Loucy (cell line): Measurements from ENCODE around the gene STXBP6.

Experiments used
- H2AFZ ChIP-seq: fragments of 200-600 bp; sonication (generic); 2 replicates; pipeline ENCODE4 v1.6.0; 2016; ENCODE audit warnings: antibody characterized with exemption, mild to moderate bottlenecking, low read length, moderate library complexity
- H3F3A ChIP-seq: fragments of 200-600 bp; 2 replicates; pipeline ENCODE4 v1.6.0; 2016; ENCODE audit warnings: antibody characterized with exemption, low read depth, mild to moderate bottlenecking
- H3K27me3 ChIP-seq: fragments of 200-600 bp; sonication (generic); 2 replicates; pipeline ENCODE4 v1.6.1; 2014; ENCODE audit warnings: low read length, mild to moderate bottlenecking; ENCODE audit not compliant: insufficient read depth, poor library complexity, severe bottlenecking
- H3K36me3 ChIP-seq: fragments of 200-600 bp; sonication (generic); 2 replicates; pipeline ENCODE4 v1.6.1; 2016; ENCODE audit warnings: low read length; ENCODE audit not compliant: insufficient read depth
- H3K4me1 ChIP-seq: fragments of 200-600 bp; sonication (generic); 2 replicates; pipeline ENCODE4 v1.5.1; 2014; ENCODE audit warnings: low read length, mild to moderate bottlenecking; ENCODE audit not compliant: insufficient read depth, poor library complexity, severe bottlenecking
- H3K4me2 ChIP-seq: fragments of 200-600 bp; sonication (generic); 2 replicates; pipeline ENCODE4 v1.6.0; 2014; ENCODE audit warnings: antibody characterized with exemption, low read length, low read depth, mild to moderate bottlenecking; ENCODE audit not compliant: poor library complexity, severe bottlenecking
- H3K4me3 ChIP-seq: fragments of 200-600 bp; sonication (generic); 2 replicates; pipeline ENCODE4 v1.5.1; 2014; ENCODE audit warnings: low read length, mild to moderate bottlenecking, mixed read lengths; ENCODE audit not compliant: poor library complexity, severe bottlenecking
- H3K79me2 ChIP-seq: fragments of 200-600 bp; sonication (generic); 2 replicates; pipeline ENCODE4 v1.6.1; 2014; ENCODE audit warnings: low read length; ENCODE audit not compliant: insufficient read depth
- H3K9ac ChIP-seq: fragments of 200-600 bp; sonication (generic); 2 replicates; pipeline ENCODE4 v1.6.0; 2014; ENCODE audit warnings: mild to moderate bottlenecking, low read depth, low read length, moderate library complexity; ENCODE audit not compliant: poor library complexity, severe bottlenecking
- H3K9me2 ChIP-seq: fragments of 200-600 bp; sonication (generic); replicated peaks from 2 replicates; pipeline ENCODE4 v1.6.1; 2016; ENCODE audit warnings: low read depth, low read length, mixed read lengths
- H3K9me3 ChIP-seq: fragments of 200-600 bp; sonication (generic); 2 replicates; pipeline ENCODE4 v1.6.1; 2014; ENCODE audit warnings: mild to moderate bottlenecking, antibody characterized with exemption, low read length, low read depth; ENCODE audit not compliant: insufficient read depth
- H4K20me1 ChIP-seq: fragments of 200-600 bp; sonication (generic); 2 replicates; pipeline ENCODE4 v1.6.0; 2014; ENCODE audit warnings: antibody characterized with exemption, low read length, mild to moderate bottlenecking; ENCODE audit not compliant: insufficient read depth, poor library complexity, severe bottlenecking
- CTCF ChIP-seq: fragments of 200-600 bp; sonication (generic); conservative IDR thresholded peaks from 2 replicates; pipeline ENCODE4 v1.5.1; 2014; ENCODE audit warnings: mild to moderate bottlenecking, antibody characterized with exemption, low read length
- EZH2phosphoT487 ChIP-seq: fragments of 200-600 bp; IDR thresholded peaks from 2 replicates; pipeline ENCODE4 v1.6.1; 2018; ENCODE audit warnings: antibody characterized with exemption, mild to moderate bottlenecking, moderate library complexity, borderline replicate concordance

STXBP6 gene

GRCh38 chr14:24954037-24954699, 95.8 kb downstream of the STXBP6 start:
- no peaks in the 10 kb centered on the region for H3K9me2 ChIP-seq
- no peak overlapping the region for H3K4me2 ChIP-seq
- no peak overlapping the region for H3K4me3 ChIP-seq
- TF ChIP-seq EZH2phosphoT487 (no peak), CTCF (no peak)
- H3K9ac ChIP-seq = no peak overlapping the region
- H3K27me3 ChIP-seq = no peaks in the 10 kb centered on the region
- H3K79me2 ChIP-seq = no peaks in the 10 kb centered on the region
- no peaks in the 10 kb centered on the region for H4K20me1 ChIP-seq
- H3F3A ChIP-seq = no peaks in the 10 kb centered on the region
- H3K9me3 ChIP-seq = no peaks in the 10 kb centered on the region
- no peaks in the 10 kb centered on the region for H3K36me3 ChIP-seq
- no peaks in the 10 kb centered on the region for H3K4me1 ChIP-seq
- no peak overlapping the region for H2AFZ ChIP-seq

GRCh38 chr14:24952851-24953666, 96.9 kb downstream of the STXBP6 start:
- TF ChIP-seq CTCF (peak; percentile 59), EZH2phosphoT487 (no peak)
- Histone ChIP-seq H3K79me2 (no peaks in the 10 kb centered on the region), H3K9ac (no peak overlapping the region), H3K4me3 (no peak overlapping the region), H3K9me3 (no peaks in the 10 kb centered on the region), H3K4me1 (no peaks in the 10 kb centered on the region), H3K4me2 (no peak overlapping the region), H3K36me3 (no peaks in the 10 kb centered on the region), H3K9me2 (no peaks in the 10 kb centered on the region), H2AFZ (peak overlapping the region; percentile 37), H4K20me1 (no peaks in the 10 kb centered on the region), H3K27me3 (no peaks in the 10 kb centered on the region), H3F3A (no peaks in the 10 kb centered on the region)

GRCh38 chr14:24948261-24948847, 101.6 kb downstream of the STXBP6 start:
- TF ChIP-seq EZH2phosphoT487 = no peak
- TF ChIP-seq CTCF = no peak
- Histone ChIP-seq H3K27me3 (no peaks in the 10 kb centered on the region), H3K4me2 (no peak overlapping the region), H3K36me3 (no peaks in the 10 kb centered on the region), H2AFZ (no peak overlapping the region; the same call in 1 of the 2 replicates), H3K4me1 (peaks cover 9% of the 10 kb centered on the region), H3K9me2 (no peaks in the 10 kb centered on the region), H3K9me3 (no peaks in the 10 kb centered on the region), H3K4me3 (no peak overlapping the region), H3K9ac (no peak overlapping the region), H3K79me2 (no peaks in the 10 kb centered on the region), H3F3A (no peaks in the 10 kb centered on the region), H4K20me1 (no peaks in the 10 kb centered on the region)
